Thyroid gland (tissue), 4 donors: ENCODE data around the gene HACD2. TPM values are rescaled to one million over a fixed set of nuclear protein-coding genes. Genes with fewer than 3 reads are reported as not detected.

Experiments
- DNase-seq, 2 donors: peaks; one replicate each; pipeline ENCODE4 v3.0.0-alpha.2; 2019
- H3K27ac ChIP-seq, 3 donors: fragments of 200-600 bp; sonication (generic); 1 replicate in 2 of 3; 2 replicates in 1 of 3; pipeline ENCODE4 v1.5.1; 2016 to 2019; ENCODE audit warnings: mild to moderate bottlenecking in 1 of 3, moderate library complexity in 1 of 3
- H3K27me3 ChIP-seq: fragments of 200-600 bp; sonication (generic); one replicate; pipeline ENCODE4 v1.5.1; 2019
- H3K36me3 ChIP-seq, 2 donors: fragments of 200-600 bp; sonication (generic); one replicate each; pipeline ENCODE4 v1.5.1; 2016 to 2019
- H3K4me1 ChIP-seq, 2 donors: fragments of 200-600 bp; sonication (generic); one replicate each; pipeline ENCODE4 v1.5.1; 2017 to 2019
- H3K4me3 ChIP-seq, 3 donors: fragments of 200-600 bp; sonication (generic); replicated peaks in 1 of 3; 1 replicate in 2 of 3; 2 replicates in 1 of 3; pipeline ENCODE4 v1.5.1; 2016; ENCODE audit warnings: mild to moderate bottlenecking in 1 of 3
- H3K9me3 ChIP-seq: fragments of 200-600 bp; sonication (generic); one replicate; pipeline ENCODE4 v1.5.1; 2017
- POLR2A ChIP-seq, 2 donors: fragments of 450-650 bp; IDR thresholded peaks; one replicate each; pipeline ENCODE4 v1.6.1; 2017; ENCODE audit warnings: antibody characterized with exemption in 2 of 2, mild to moderate bottlenecking in 2 of 2, moderate library complexity in 1 of 2
- WGBS, 2 donors: methylation state at CpG; one replicate each; pipeline ENCODE4 v1.1.5; 2017; 5-methylcytosine and 5-hydroxymethylcytosine counted together
- intact Hi-C: fragments of 100-400 bp; cut with DNase I; formaldehyde crosslinking; loops from one replicate; pipeline ENCODE4 v1.15.1; 2023
- total RNA-seq, 4 donors: library from RNA; depleted of rRNA; stranded (reverse); fragments of >200 nt; gene quantifications; one replicate each; pipeline ENCODE4 v1.2.3, GENCODE V29; 2016
- TF ChIP-seq, protein P1 (sequence below), 6 experiments: fragments of 200-600 bp in 3 of 6; fragments of 450-650 bp in 3 of 6; sonication (generic) in 3 of 6; IDR thresholded peaks; one replicate each; pipeline ENCODE4 v1.5.1; 2016 to 2019; ENCODE audit warnings: antibody characterized with exemption in 6 of 6, mild to moderate bottlenecking in 2 of 6, inconsistent platforms in 1 of 6, moderate library complexity in 1 of 6

HACD2 gene
- total RNA-seq, 4 donors from 2014 or later, result 27.8 to 38.3 (median 32.2) TPM

DNA sequence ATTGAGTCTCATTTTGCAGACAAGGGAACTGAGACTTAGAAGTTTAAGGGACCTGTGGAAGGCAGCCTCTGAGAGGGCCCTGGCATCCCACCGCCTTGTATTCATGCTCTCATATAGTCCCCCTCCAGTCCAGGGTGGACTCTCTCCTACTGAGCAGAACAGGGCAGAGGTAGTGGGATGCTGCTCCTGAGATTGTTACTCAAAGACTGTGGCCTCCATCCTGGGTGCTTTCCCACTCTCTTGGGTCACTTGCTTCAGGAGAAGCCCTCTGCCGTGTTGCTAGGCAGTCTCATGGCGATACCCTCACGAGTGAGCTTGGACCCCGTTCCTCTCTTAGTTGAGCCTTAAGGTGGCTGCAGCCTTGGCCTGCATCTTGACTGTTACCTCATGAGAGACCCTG, 113.7 kb downstream of the HACD2 start:
- H3K36me3 ChIP-seq, result no peaks in the 10 kb centered on the region
- DNase-seq, result no peak
- no peak overlapping the region for H3K27ac ChIP-seq
- H3K4me1 ChIP-seq, result no peaks in the 10 kb centered on the region
- no peaks in the 10 kb centered on the region for H3K27me3 ChIP-seq
- intact Hi-C loops, result no loop called here
- H3K9me3 ChIP-seq, result no peaks in the 10 kb centered on the region
- TF ChIP-seq, protein P1, sequence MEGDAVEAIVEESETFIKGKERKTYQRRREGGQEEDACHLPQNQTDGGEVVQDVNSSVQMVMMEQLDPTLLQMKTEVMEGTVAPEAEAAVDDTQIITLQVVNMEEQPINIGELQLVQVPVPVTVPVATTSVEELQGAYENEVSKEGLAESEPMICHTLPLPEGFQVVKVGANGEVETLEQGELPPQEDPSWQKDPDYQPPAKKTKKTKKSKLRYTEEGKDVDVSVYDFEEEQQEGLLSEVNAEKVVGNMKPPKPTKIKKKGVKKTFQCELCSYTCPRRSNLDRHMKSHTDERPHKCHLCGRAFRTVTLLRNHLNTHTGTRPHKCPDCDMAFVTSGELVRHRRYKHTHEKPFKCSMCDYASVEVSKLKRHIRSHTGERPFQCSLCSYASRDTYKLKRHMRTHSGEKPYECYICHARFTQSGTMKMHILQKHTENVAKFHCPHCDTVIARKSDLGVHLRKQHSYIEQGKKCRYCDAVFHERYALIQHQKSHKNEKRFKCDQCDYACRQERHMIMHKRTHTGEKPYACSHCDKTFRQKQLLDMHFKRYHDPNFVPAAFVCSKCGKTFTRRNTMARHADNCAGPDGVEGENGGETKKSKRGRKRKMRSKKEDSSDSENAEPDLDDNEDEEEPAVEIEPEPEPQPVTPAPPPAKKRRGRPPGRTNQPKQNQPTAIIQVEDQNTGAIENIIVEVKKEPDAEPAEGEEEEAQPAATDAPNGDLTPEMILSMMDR (IDR thresholded peaks at IDR 0.05), result no peak
- TF ChIP-seq POLR2A (IDR thresholded peaks at IDR 0.05), result no peak
- WGBS, 2 donors, result 93% methylated on average over 5 of the region's 5 CpGs
- no peak overlapping the region for H3K4me3 ChIP-seq

GRCh38 chr3:123469323-123469995, 115.4 kb downstream of the HACD2 start:
- intact Hi-C loops, result no loop called here
- Histone ChIP-seq H3K4me1 (no peaks in the 10 kb centered on the region), H3K36me3 (no peaks in the 10 kb centered on the region), H3K4me3 (no peak overlapping the region), H3K27me3 (no peaks in the 10 kb centered on the region), H3K9me3 (no peaks in the 10 kb centered on the region), H3K27ac (no peak overlapping the region)
- TF ChIP-seq POLR2A (IDR thresholded peaks at IDR 0.05), result no peak
- TF ChIP-seq, protein P1 (IDR thresholded peaks at IDR 0.05), result no peak
- 76 to 85% methylated on average over 8 to 11 of the region's 11 CpGs for WGBS, 2 donors
- no peak for DNase-seq

GRCh38 chr3:123467046-123467445, 117.8 kb downstream of the HACD2 start:
- Histone ChIP-seq H3K4me3 (no peak overlapping the region), H3K36me3 (no peaks in the 10 kb centered on the region), H3K27me3 (no peaks in the 10 kb centered on the region), H3K27ac (no peak overlapping the region), H3K4me1 (no peaks in the 10 kb centered on the region), H3K9me3 (no peaks in the 10 kb centered on the region)
- no peak for TF ChIP-seq POLR2A (IDR thresholded peaks at IDR 0.05)
- TF ChIP-seq, protein P1 (IDR thresholded peaks at IDR 0.05), result no peak
- WGBS, 2 donors, result 54 to 66% methylated on average over 5 of the region's 5 CpGs
- DNase-seq, result no peak
- intact Hi-C loops, result no loop called here

DNA sequence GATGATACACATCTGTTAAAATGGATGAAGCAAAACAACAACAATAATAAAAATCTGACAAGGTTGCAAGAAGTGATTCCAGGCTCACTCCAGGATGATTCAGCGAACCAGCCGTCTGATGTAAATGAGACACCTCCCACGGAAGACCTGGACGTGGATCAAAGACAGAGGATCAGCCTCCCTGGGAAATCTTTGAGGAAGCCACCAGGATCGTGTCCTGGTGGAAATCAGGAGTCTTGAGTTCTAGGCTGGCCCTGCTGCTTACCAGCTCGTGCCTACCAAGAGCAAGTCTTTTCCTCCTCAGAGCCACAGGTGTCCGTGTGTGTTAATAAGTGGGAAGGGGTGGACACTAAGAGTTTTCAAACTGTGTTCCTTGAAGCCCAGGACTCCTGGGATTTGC, 120.6 kb downstream of the HACD2 start:
- no peak overlapping the region for H3K4me3 ChIP-seq
- no peak overlapping the region for H3K27ac ChIP-seq
- H3K27me3 ChIP-seq, result no peaks in the 10 kb centered on the region
- no peak for DNase-seq
- H3K9me3 ChIP-seq, result no peaks in the 10 kb centered on the region
- no peaks in the 10 kb centered on the region for H3K36me3 ChIP-seq
- no peak for TF ChIP-seq POLR2A (IDR thresholded peaks at IDR 0.05)
- TF ChIP-seq, protein P1 (IDR thresholded peaks at IDR 0.05), result no peak
- peaks cover 0 to 11% of the 10 kb centered on the region in 2 donors for H3K4me1 ChIP-seq
- intact Hi-C loops, result no loop called here
- 81 to 88% methylated on average over 7 of the region's 7 CpGs for WGBS, 2 donors

DNA sequence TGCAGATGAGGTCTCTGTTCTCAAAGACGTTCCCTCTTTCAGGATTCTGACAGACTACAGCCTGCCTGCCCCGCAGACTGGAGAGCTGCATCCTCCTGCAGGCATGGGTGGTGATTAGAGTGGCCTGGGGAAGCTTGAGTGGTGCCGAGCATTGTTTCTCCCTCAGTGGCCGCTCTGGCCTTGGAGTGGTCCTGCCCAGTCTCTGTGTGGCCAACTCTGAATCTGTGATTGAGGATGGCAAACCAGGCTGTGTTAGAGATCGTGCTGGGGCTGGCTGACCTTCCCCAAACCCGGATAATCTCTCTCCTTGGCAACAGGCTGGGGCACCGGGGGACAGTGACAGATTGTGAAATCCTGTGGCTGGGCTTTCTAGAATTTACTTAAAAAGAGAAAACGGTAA, 125.0 kb downstream of the HACD2 start:
- 13 to 16% methylated on average over 8 of the region's 8 CpGs for WGBS, 2 donors

More for the DNA sequence above, 125.0 kb downstream of the HACD2 start:
- no peaks in the 10 kb centered on the region for H3K27me3 ChIP-seq
- intact Hi-C loops, result no loop called here
- H3K9me3 ChIP-seq, result no peaks in the 10 kb centered on the region
- no peak overlapping the region for H3K4me3 ChIP-seq
- TF ChIP-seq POLR2A (IDR thresholded peaks at IDR 0.05), result no peak
- TF ChIP-seq, protein P1 (IDR thresholded peaks at IDR 0.05), result no peak
- peaks cover 0 to 11% of the 10 kb centered on the region in 2 donors for H3K4me1 ChIP-seq
- H3K27ac ChIP-seq, result no peak overlapping the region
- no peaks in the 10 kb centered on the region for H3K36me3 ChIP-seq
- peak; percentile 59 to 61 for DNase-seq
